H1 (cell line): Measurements from ENCODE around the gene SPDEF. TPM values are rescaled to one million over a fixed set of nuclear protein-coding genes. Genes with fewer than 3 reads are reported as not detected.
A peak's percentile ranks its signal among the peaks of the same experiment; 100 is the strongest.

ENCODE experiments used
- CTCF ChIA-PET: fragments of 300-600 bp; sonication (Branson Sonifier 250); formaldehyde crosslinking; loops from one replicate; lab custom pipeline; 2021; ENCODE audit not compliant: partially characterized antibody; lab: Charles Lee
- POLR2A ChIA-PET: fragments of 300-600 bp; sonication (Branson Sonifier 250); formaldehyde crosslinking; loops from one replicate; lab custom pipeline; 2021; ENCODE audit warnings: inconsistent platforms; ENCODE audit not compliant: partially characterized antibody; lab: Charles Lee
- DNase-seq, 2 experiments: peaks; one replicate each; pipeline versions ENCODE4 v3.0.0 to v3.0.0-alpha.2; 2010 to 2022; ENCODE audit warnings: low spot score in 2 of 2, low read depth in 1 of 2, mixed read lengths in 1 of 2
- FAIRE-seq: peaks from 2 replicates; lab custom pipeline; 2011; peaks lifted over from hg19 to GRCh38; lab: Jason Lieb, UNC
- H2AFZ ChIP-seq: 2 replicates; pipeline ENCODE4 v1.8.1; 2012; ENCODE audit warnings: low read length, inconsistent platforms
- H2AK5ac ChIP-seq: 2 replicates; pipeline ENCODE4 v1.6.1; 2013; ENCODE audit warnings: low read depth, low read length
- H2BK120ac ChIP-seq: replicated peaks from 2 replicates; pipeline ENCODE3; 2013; ENCODE audit warnings: low read depth, low read length, inconsistent platforms
- H2BK12ac ChIP-seq: 2 replicates; pipeline ENCODE4 v1.6.1; 2013; ENCODE audit warnings: low read depth, low read length
- H2BK15ac ChIP-seq: 2 replicates; pipeline ENCODE4 v1.6.1; 2013; ENCODE audit warnings: low read length
- H2BK20ac ChIP-seq: 2 replicates; pipeline ENCODE4 v1.6.1; 2013; ENCODE audit warnings: low read length
- H2BK5ac ChIP-seq: 2 replicates; pipeline ENCODE4 v1.6.1; 2013; ENCODE audit warnings: low read depth, low read length
- H3K14ac ChIP-seq: 2 replicates; pipeline ENCODE4 v1.6.1; 2013; ENCODE audit warnings: inconsistent platforms; ENCODE audit not compliant: insufficient read length
- H3K18ac ChIP-seq: 2 replicates; pipeline ENCODE4 v1.6.1; 2013; ENCODE audit warnings: low read length; ENCODE audit errors: extremely low read depth
- H3K23ac ChIP-seq: 2 replicates; pipeline ENCODE4 v1.6.1; 2013; ENCODE audit warnings: inconsistent platforms; ENCODE audit not compliant: insufficient read length
- H3K23me2 ChIP-seq: 2 replicates; pipeline ENCODE4 v1.6.1; 2013; ENCODE audit warnings: low read depth, low read length
- H3K27ac ChIP-seq: 2 replicates; pipeline ENCODE4 v1.6.1; 2011; ENCODE audit warnings: low read depth, low read length, inconsistent platforms
- H3K27me3 ChIP-seq, 4 experiments: replicated peaks in 1 of 4; 1 replicate in 1 of 4; 2 replicates in 3 of 4; pipeline versions ENCODE4 v1.6.1 to v1.8.1; 2011 to 2013; ENCODE audit warnings: low read length in 3 of 4, mild to moderate bottlenecking in 3 of 4, inconsistent platforms in 2 of 4, mixed read lengths in 2 of 4, moderate library complexity in 1 of 4; ENCODE audit not compliant: control insufficient read depth in 3 of 4, insufficient read depth in 3 of 4; ENCODE audit errors: extremely low read depth in 1 of 4
- H3K36me3 ChIP-seq, 4 experiments: 2 replicates each; pipeline versions ENCODE4 v1.6.1 to v1.8.1; 2011 to 2013; ENCODE audit warnings: mild to moderate bottlenecking in 4 of 4, low read length in 3 of 4, moderate library complexity in 2 of 4, control low read depth in 1 of 4, inconsistent platforms in 1 of 4; ENCODE audit not compliant: insufficient read depth in 4 of 4, control insufficient read depth in 2 of 4
- H3K4ac ChIP-seq: replicated peaks from 2 replicates; pipeline ENCODE3; 2013; ENCODE audit warnings: low read length, low read depth, mixed read lengths, inconsistent platforms; ENCODE audit not compliant: insufficient read length
- H3K4me1 ChIP-seq, 4 experiments: replicated peaks in 1 of 4; 1 replicate in 1 of 4; 2 replicates in 3 of 4; pipeline versions ENCODE4 v1.6.1 to v1.8.1; 2011 to 2013; ENCODE audit warnings: low read length in 3 of 4, inconsistent platforms in 2 of 4, mixed read lengths in 1 of 4; ENCODE audit not compliant: insufficient read depth in 4 of 4, control insufficient read depth in 3 of 4
- H3K4me2 ChIP-seq, 2 experiments: 2 replicates each; pipeline versions ENCODE4 v1.6.1 to v1.8.1; 2011 to 2013; ENCODE audit warnings: low read depth in 2 of 2, low read length in 2 of 2, control low read depth in 1 of 2, inconsistent platforms in 1 of 2, mild to moderate bottlenecking in 1 of 2; ENCODE audit not compliant: insufficient read depth in 1 of 2
- H3K4me3 ChIP-seq, 4 experiments: fragments of 200-600, 300-600 bp in 1 of 4; sonication (generic), shearing (Covaris generic), sonication (Bioruptor Twin) in 1 of 4; 2 replicates each; pipeline versions ENCODE4 v1.5.1 to v1.8.1; 2011 to 2016; ENCODE audit warnings: low read length in 4 of 4, low read depth in 3 of 4, control low read depth in 2 of 4, inconsistent platforms in 2 of 4, mild to moderate bottlenecking in 2 of 4, mixed read lengths in 1 of 4, moderate library complexity in 1 of 4; ENCODE audit not compliant: insufficient read depth in 2 of 4; ENCODE audit errors: extremely low read depth in 1 of 4
- H3K56ac ChIP-seq: replicated peaks from 2 replicates; pipeline ENCODE3; 2013; ENCODE audit warnings: low read depth, mild to moderate bottlenecking, mixed read lengths, low read length, inconsistent platforms; ENCODE audit not compliant: insufficient read length
- H3K79me1 ChIP-seq: 2 replicates; pipeline ENCODE4 v1.6.1; 2013; ENCODE audit warnings: low read depth, low read length, control low read depth
- H3K79me2 ChIP-seq, 2 experiments: 2 replicates each; pipeline versions ENCODE4 v1.6.1 to v1.8.1; 2012 to 2013; ENCODE audit warnings: low read length in 2 of 2, mild to moderate bottlenecking in 2 of 2, inconsistent platforms in 1 of 2; ENCODE audit not compliant: insufficient read depth in 2 of 2, control insufficient read depth in 1 of 2
- H3K9ac ChIP-seq, 4 experiments: replicated peaks in 1 of 4; 1 replicate in 1 of 4; 2 replicates in 3 of 4; pipeline versions ENCODE4 v1.6.1 to v1.8.1; 2011 to 2013; ENCODE audit warnings: low read depth in 3 of 4, low read length in 3 of 4, control low read depth in 2 of 4, mild to moderate bottlenecking in 2 of 4, moderate library complexity in 2 of 4, inconsistent platforms in 1 of 4; ENCODE audit errors: extremely low read depth in 1 of 4
- H3K9me3 ChIP-seq, 2 experiments: 2 replicates each; pipeline versions ENCODE4 v1.6.1 to v1.8.1; 2012 to 2013; ENCODE audit warnings: mild to moderate bottlenecking in 2 of 2, moderate library complexity in 2 of 2, control low read depth in 1 of 2, inconsistent platforms in 1 of 2, low read depth in 1 of 2, low read length in 1 of 2, mixed read lengths in 1 of 2; ENCODE audit not compliant: insufficient read depth in 2 of 2
- H4K20me1 ChIP-seq, 2 experiments: replicated peaks in 1 of 2; 2 replicates each; pipeline versions ENCODE3 to v1.8.1; 2011 to 2013; ENCODE audit warnings: inconsistent platforms in 2 of 2, low read length in 2 of 2, mild to moderate bottlenecking in 1 of 2; ENCODE audit not compliant: insufficient read depth in 2 of 2, control insufficient read depth in 1 of 2
- H4K5ac ChIP-seq: 2 replicates; pipeline ENCODE4 v1.6.1; 2013; ENCODE audit warnings: low read length, low read depth, mixed read lengths, inconsistent platforms; ENCODE audit not compliant: insufficient read length
- H4K8ac ChIP-seq: 2 replicates; pipeline ENCODE4 v1.8.0; 2013; ENCODE audit warnings: mild to moderate bottlenecking, moderate library complexity, low read length, inconsistent platforms; ENCODE audit not compliant: insufficient read depth; ENCODE audit errors: extremely low read depth
- H4K91ac ChIP-seq: replicated peaks from 2 replicates; pipeline ENCODE3; 2013; ENCODE audit warnings: low read length, mixed read lengths, inconsistent platforms; ENCODE audit not compliant: insufficient read length
- whole genome bisulfite sequencing, 2 experiments: shearing (Covaris generic) in 1 of 2; methylation state at CpG; one replicate each; pipeline versions ENCODE4 v1.1.6 to v1.1.7; 2013 to 2015; ENCODE audit warnings: low lambda C conversion rate in 2 of 2, mixed read lengths in 2 of 2, inconsistent platforms in 1 of 2, low coverage in 1 of 2, missing lambda C conversion rate in 1 of 2; ENCODE audit not compliant: insufficient replicate concordance in 2 of 2, insufficient coverage in 1 of 2, insufficient read length in 1 of 2; ENCODE audit errors: extremely low coverage in 1 of 2, missing lambda C conversion rate in 1 of 2; 5-methylcytosine and 5-hydroxymethylcytosine counted together
- polyA plus RNA-seq, 7 experiments: library from polyadenylated mRNA; depleted of rRNA in 3 of 7; stranded (reverse) in 5 of 7; unstranded in 2 of 7; fragments of >200 nt in 5 of 7; fragments of 200-250 nt in 2 of 7; gene quantifications; 1 replicate in 5 of 7; 2 replicates in 1 of 7; 4 replicates in 1 of 7; pipeline versions ENCODE4 v1.2.1 to v1.2.3, GENCODE V29; 2011 to 2013; ENCODE audit warnings: missing spikeins in 2 of 7, mixed read lengths in 2 of 7
- total RNA-seq: library from RNA; stranded (reverse); fragmentation: NEBNext Ultra II Directional; extraction: Animal tissue kit (Norgen Biotek cat#: 25700); gene quantifications from 2 replicates; pipeline ENCODE4 v1.2.1, GENCODE V29; 2021

Gene SPDEF
- total and polyA plus RNA-seq, 2 of the 8 experiments (the other 6 are each of a cell fraction or from before 2014, with no cell fraction given) = 0.15 to 0.30 TPM

DNA sequence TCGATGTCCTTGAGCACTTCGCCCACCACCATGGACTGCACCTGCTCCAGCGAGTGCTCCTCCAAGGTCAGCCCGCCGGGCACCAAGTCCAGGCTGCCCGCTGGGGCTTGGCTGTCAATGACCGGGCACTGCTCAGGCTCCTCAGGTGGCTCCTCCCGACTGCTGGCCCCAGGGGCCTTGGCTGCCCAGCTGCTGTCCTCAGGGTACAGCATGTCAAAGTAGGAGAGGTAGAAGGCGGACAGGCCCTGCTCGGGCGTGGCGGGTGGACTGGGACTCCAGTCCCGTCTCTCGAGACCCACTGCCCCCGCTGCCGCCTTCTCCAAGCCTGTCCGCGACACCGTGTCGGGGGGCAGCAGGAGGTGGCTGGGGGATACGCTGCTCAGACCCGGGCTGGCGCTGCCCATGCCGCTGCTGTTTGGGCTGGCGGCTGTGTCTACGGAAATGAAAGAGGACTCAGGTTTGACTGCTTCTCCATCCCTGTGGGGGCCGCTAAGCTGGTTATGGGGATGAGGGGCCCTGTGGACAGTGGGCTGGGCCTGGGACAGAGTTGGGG, 12.0 kb downstream of the SPDEF start:
- no peak overlapping the region for H2AK5ac ChIP-seq
- no peaks in the 10 kb centered on the region for H3K79me1 ChIP-seq
- no peak overlapping the region for H3K4me3 ChIP-seq
- H4K5ac ChIP-seq = no peak overlapping the region
- no peak overlapping the region for H2BK20ac ChIP-seq
- CTCF ChIA-PET = interaction anchor here (0.8 to 3.5 kb wide), 7 partner anchors 8 to 84 kb away, joined by 3 to 16 read pairs (median 4); partner anchors contain the start of gene SPDEF
- H4K20me1 ChIP-seq = no peaks in the 10 kb centered on the region
- FAIRE-seq = no peak
- H3K27me3 ChIP-seq = no peaks in the 10 kb centered on the region
- H4K91ac ChIP-seq = no peak overlapping the region
- H3K14ac ChIP-seq = no peak overlapping the region
- H3K23ac ChIP-seq = no peak overlapping the region
- H2BK5ac ChIP-seq = no peak overlapping the region
- peak overlapping the region; percentile 43 for H4K8ac ChIP-seq
- H3K18ac ChIP-seq = no peak overlapping the region
- WGBS, 2 experiments = 93% methylated on average over 19 of the region's 27 CpGs; no CpG with 5 or more reads in 1 of the 2 experiments
- H2AFZ ChIP-seq = no peak overlapping the region
- H3K4me2 ChIP-seq = no peak overlapping the region
- no peak overlapping the region for H3K9ac ChIP-seq
- DNase-seq = no peak
- POLR2A ChIA-PET = interaction anchor here (1.3 kb wide), 1 partner anchor 13 kb away, joined by 4 read pairs; no protein-coding TSS in a partner anchor
- no peak overlapping the region for H3K56ac ChIP-seq
- H3K23me2 ChIP-seq = no peaks in the 10 kb centered on the region
- H3K4ac ChIP-seq = no peak overlapping the region
- H2BK12ac ChIP-seq = no peak overlapping the region
- H3K9me3 ChIP-seq = no peaks in the 10 kb centered on the region
- H2BK120ac ChIP-seq = no peak overlapping the region
- H2BK15ac ChIP-seq = no peak overlapping the region
- H3K79me2 ChIP-seq = no peaks in the 10 kb centered on the region
- H3K27ac ChIP-seq = no peak overlapping the region
- H3K36me3 ChIP-seq = no peaks in the 10 kb centered on the region
- H3K4me1 ChIP-seq = no peaks in the 10 kb centered on the region; a peak in 3 of 7 replicates
